NCI-H2171 (cell line): ENCODE results near the gene IFNA5.

Experiments used
- DNase-seq: peaks from one replicate; lab custom pipeline; 2025; lab: John Stamatoyannopoulos, UW

The IFNA5 gene

GRCh38 chr9:21294364-21294774, 10.7 kb downstream of the IFNA5 start:
- DNase-seq = no peak

- no peak for DNase-seq
These were observed 15.3 kb downstream of the IFNA5 start for GRCh38 chr9:21289848-21290247.

- DNase-seq = no peak
These were observed 17.8 kb downstream of the IFNA5 start for GRCh38 chr9:21287280-21287679.

DNA sequence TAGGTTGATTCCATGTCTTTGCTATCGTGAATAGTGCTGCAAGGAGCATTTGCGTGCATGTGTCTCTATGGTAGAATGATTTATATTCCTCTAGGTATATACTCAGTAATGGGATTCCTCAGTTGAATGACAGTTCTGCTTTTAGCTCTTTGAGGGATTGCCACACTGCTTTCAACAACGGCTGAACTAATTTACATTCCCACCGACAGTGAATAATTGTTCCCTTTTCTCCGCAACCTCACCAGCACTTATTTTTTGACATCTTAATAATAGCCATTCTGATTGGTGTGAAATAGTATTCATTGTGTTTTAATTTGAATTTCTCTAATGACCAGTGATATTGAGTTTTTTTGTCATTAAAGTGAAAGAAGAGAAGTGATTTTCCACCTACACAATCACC, 18.5 kb downstream of the IFNA5 start:
- DNase-seq = no peak

DNA sequence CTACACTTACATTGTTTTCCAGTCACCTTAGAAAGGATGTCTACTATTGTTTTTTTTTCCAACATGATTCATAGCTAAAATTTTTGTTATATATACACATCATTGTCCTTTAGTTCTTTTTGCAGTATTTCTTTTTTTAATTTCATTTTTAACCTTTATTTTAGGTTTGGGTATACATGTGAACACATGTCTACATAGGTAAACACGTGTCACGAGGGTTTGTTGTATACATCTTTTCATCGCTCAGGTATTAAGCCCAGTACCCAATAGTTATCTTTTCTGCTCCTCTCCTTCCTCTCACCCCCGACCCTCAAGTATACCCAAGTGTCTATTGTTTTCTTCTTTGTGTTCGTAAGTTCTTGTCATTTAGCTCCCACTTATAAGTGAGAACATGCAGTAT, 19.0 kb downstream of the IFNA5 start:
- DNase-seq = no peak

DNA sequence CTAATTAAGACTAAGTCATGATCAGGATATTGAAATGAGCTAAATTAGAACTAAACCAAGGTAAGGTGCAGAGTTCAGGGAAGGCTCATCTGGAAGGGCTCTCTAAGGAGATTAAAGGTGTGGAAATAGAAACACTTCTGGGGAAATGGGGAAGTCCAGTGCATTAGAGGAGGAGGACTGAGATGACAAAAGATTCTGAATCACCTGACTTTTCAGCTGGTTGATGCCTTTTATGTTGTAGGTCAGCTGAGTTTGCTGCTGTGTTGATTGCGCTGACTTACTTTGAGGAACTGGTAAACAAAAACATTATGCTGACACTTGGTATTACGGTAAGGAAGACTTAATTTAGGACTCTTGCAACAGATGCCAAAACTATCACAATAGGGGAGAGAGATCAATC, 23.8 kb downstream of the IFNA5 start:
- DNase-seq = no peak

DNA sequence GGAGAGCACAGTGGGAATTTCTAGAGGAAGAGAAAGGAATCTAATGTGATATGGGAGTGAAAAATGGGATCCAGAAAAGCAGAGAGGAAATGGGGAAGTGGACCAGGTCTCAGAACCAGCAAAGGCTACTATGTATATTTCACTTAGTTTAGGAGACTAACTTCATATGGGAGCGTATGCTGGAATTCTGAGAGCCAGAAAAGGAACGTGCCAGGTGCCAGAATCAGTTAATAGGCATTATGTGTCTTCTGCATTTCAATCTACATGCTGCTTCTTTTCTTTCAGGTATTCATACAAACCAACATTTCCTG, 36.8 kb downstream of the IFNA5 start:
- DNase-seq = no peak

- DNase-seq = no peak
These were observed 37.4 kb downstream of the IFNA5 start for GRCh38 chr9:21267485-21268346.

GRCh38 chr9:21266733-21267484, 38.2 kb downstream of the IFNA5 start:
- no peak for DNase-seq

DNA sequence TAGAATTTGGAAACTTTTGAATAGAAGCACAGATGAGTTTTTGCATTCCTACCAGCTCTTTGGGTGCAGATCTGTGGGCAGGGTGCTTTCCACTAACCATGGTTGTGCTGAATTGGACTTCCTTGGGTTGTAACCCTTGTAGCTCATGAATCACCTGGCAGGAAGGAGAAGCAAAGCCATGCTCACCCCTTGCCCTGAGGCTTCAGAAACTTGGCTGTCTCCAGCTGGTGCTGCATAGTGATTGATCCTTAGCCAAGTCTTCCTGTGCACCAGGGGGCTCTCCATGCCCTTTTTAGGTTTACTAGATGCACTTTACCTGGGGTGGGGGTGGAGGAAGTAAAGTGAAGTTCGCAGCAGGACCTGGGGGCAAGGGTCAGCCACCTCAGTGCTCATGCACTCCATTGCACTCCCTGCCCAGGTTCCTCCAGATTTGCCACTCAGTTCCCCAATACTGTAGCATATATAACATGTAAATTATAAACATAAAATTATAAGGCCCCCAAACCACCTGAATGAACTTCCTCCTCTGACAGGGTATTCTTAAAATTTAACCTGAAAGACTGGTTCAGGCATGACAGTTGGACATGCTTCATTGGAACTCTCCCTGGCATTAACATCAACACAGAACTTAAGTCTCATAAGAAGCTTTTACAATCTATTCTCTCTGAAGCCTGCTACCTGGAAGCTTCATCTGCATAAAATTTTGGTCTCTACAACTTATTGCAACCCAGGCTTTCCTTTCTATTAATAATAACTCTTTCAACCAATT, 39.5 kb downstream of the IFNA5 start:
- DNase-seq = no peak

- DNase-seq = no peak
These were observed 49.4 kb downstream of the IFNA5 start for GRCh38 chr9:21255538-21256212.
